NCI-H524 (cell line): ENCODE measurements around the gene RPS3A.
A peak's percentile ranks its signal among the peaks of the same experiment; 100 is the strongest.
"Not testable (repeated sequence)": the region's sequence is repeated elsewhere in the genome, so short reads cannot be mapped to it uniquely, and the experiment has no call there.

ENCODE experiments used
- DNase-seq, 2 experiments: peaks; one replicate each; lab custom pipeline; 2025; lab: John Stamatoyannopoulos, UW

RPS3A gene

DNA sequence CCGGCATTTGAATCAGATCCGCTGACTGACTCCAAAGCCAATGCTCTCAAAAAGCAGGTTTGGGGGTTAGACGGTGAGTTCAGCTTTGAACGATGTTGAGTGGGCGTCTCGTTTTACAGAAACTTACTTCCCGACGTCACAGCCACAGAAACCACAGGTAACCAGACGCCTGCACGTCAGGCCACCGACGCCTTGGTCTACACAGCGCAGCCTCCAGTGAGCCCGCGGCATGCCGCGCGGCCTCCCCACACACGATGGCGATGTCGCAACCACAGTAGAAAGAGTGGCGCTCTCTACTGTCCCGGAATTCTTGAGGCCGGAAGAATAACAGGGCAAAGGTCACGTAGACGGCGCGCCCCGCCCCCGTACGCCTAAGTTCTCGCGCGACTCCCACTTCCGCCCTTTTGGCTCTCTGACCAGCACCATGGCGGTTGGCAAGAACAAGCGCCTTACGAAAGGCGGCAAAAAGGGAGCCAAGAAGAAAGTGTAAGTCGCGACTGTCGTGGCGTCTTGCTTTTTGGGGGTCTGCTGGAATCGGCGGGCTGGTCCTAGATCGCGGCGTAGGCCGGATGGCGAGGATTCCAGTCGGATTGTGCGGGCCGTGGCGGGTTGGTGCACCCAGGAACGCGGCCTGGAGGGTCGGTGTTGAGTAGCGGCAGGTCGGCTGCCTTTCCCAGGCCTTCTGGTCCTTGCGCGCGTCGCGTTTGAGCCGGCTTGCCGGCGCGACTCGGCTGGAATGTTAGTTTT lies at the start of gene RPS3A:
RPS3A (plus strand) TSS at position 400 of the 747 bp plus-strand sequence; CDS start at position 425, 25 bp downstream.
- peak; percentile 77 to 87 for DNase-seq

DNA sequence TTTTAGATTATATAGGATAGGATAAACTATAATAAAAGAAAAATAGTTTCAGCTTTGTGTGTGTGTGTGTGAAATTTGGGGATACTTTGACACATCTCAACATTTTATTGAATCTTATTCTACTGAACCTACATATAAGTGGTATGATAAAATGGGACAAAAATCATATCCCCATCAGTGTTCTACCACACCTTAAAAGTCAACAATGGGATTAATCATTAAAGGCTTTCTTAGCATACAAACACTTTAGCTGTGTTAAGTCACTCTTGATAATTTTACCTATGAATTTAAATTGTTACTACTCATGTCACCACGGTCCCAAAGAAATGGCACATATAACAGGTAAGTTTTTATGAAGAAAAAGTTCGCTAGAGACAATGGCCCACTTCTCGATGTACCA lies 46.6 kb upstream of the RPS3A start:
- no peak for DNase-seq

DNA sequence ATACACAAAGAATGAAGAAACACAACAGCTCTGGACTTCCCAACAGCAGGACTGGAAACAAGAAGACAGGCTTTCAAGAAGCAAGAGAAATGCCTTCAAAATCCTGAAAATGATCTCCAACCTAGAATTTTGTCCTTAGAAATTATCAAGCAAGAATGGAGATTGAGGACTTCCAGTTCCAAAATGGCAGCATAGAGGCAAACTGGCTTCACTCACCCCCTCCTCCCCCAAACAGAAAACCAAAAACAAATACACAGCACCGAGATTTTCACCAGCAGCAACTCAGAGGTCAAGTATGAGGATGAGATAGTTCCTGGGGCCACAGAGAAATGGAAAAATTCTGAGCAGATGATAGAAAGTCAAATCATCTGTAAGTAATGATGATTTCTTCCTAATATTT lies 43.9 kb upstream of the RPS3A start:
- DNase-seq: no peak

DNA sequence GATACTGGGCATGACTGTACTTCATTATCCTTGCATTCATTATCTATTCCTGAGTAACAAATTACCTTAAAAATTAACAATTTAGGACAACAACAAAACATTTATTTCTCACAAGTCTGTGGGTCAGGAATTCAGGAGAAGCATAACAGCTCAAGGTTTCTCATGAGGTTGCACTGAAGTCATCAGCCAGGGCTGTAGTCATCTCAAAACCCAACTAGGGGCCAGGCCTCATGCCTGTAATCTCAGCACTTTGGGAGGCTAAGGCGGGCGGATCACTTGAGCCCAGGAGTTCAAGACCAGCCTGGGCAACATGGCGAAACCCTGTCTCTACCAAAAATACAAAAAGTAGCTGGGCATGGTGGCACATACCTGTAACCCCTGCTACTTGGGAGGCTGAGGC lies 36.3 kb upstream of the RPS3A start:
- not testable (repeated sequence) for DNase-seq

DNA sequence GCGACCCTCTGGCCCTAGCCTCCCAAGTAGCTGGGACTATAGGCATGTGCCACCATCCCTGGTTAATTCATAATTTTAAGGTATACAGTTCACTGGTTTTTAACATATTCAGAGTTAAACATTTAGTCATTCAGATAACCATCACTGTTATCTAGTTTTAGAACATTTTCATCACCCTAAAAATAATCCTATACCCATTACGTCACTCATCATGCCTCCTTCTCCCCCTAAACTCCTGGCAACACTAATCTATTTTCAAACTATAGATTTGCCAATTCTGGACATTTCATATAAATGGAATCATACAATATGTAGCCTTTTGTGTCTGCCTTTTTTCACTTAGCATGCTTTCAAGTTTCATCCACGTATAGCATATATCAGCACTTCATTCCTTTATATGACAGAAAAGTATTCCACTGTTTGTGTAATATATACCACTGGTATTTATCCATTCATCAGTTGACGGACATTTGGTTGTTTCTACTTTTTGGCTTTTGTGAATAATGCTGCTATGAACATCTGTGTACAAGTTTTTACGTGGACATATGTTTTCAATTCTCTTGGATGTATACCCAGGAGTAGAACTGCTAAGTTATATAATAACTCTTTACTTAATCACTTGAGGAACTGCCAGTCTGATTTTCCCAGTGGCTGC lies 32.0 kb upstream of the RPS3A start:
- no peak for DNase-seq

DNA sequence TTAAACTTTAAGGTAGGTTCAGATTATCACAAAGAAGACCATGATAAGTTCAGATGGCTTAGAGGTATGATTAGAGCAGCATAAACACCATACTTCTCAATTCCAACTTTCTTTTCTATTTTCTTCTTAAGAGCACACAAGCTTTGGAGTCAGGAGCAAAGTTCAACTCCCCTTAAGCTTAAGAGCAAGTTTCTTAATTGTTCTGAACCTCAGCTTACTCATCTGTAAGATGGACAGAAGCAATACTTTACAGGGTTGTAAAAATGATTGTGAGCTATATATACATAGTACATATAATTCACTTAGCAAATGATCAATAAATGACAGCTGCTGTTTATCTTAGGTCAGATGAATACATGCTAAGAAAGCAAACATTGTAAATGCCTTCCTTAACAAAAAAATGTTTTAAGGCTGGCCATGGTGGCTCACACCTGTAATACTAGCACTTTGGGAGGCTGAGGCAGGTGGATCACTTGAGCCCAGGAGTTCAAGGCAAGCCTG lies 25.0 kb upstream of the RPS3A start:
- no peak for DNase-seq

DNA sequence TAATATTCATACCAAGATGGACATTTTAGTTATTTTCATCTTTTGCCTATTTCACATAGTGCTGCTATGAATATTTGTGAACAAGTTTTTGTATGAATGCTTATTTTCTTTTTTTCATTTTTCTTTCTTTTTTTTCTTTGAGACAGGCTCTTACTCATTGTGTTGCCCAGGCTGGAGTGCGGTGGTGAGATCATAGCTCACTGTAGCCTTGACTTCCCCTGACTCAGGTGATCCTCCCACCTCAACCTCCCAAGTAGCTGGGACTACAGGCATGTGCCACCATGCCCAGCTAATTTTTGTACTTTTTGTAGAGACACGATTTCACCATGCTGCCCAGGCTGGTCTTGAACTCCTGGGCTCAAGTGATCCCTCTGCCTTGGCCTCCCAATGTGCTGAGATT lies 21.4 kb upstream of the RPS3A start:
- DNase-seq: not testable (repeated sequence)

DNA sequence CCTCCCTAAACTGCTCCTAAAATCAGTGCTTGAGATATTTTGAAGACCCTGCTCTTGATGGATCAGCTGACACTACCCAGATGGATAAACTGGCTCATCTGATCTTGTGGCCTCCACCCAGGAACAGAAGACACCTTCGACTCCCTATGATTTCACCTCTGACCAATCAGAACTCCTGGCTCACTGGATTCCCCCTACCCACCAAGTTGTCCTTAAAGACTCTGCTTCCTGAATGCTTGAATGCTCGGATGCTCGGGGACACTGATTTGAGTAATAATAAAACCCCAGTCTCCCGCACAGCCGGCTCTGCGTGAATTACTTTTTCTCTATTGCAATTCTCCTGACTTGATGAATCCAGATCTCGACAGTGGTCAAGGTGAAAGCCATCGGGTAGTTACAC lies 12.0 kb upstream of the RPS3A start:
- no peak for DNase-seq

DNA sequence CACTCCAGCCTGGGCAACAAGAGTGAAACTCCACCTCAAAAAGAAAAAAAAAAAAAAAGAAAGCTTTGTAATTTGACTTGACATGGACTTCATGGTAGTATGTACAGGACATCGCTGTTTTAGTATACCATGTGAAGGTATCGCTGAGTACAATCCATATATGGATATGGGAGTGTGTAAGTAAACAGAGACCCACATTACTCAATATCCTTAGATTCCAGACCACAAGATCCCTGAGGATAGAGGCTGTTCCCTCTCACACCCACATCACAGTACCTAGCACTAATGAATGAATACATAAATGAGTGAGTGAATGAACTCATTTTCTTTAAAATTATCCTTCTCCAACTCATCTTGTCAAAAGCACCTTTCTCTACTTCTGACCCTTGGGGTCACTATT lies 8.4 kb upstream of the RPS3A start:
- no peak for DNase-seq

DNA sequence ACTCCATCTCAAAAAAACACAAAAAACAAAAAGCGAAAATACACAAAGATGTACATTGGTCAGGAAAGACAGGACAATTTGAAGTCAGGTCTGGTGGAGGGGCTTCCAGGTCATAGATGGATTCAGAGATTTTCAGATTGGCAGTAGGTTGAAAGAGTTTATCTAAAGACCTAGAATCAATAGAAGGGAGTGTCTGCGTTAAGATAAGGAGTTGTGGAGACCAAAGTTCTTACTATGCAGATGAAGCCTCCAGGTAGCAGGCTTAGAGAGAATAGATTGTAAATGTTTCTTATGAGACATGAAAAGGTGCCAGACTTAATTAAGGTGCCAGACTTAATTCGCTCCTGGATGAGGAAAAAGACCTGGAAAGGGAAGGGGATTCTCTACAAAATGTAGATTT lies 6.9 kb upstream of the RPS3A start:
- DNase-seq: no peak

DNA sequence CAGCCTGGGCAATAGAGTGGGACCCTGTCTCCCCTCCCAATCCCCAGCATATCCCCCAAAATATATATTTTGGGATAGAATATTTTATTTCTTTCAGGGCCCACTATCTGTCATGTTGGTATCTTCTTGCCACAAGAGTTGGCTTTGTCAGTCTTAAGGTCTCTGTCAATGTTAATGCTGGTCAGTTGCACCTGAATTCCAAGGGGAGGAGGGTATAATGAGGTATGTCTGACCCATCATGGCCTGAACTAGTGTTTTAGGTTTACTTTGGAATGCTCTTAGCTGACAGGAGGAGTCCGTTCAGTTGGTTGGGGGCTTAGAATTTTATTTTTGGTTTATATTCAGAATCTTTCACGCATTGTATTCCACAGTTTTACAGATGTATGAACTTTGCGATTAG lies 6.2 kb upstream of the RPS3A start:
- no peak for DNase-seq

DNA sequence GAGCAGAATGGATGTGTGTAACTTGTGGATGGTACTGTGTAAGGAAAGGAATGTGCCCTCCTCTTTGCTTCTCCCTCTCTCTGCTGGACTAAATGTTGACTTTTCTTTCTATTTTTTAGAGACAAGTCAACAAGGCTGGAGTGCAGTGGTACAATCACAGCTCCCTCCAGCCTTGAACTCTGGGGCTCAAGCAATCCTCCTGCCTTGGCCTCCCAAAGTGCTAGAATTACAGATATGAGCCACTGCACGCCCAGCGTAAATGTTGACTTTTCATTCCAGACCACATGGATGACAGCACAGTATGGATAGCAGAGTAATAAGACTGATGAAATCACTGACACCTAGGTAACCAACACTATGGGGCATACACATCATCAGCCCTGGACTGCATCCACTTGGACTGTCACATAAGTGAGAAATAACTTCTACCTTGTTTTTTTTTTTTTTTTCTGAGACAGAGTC lies 5.1 kb upstream of the RPS3A start:
- DNase-seq: no peak

DNA sequence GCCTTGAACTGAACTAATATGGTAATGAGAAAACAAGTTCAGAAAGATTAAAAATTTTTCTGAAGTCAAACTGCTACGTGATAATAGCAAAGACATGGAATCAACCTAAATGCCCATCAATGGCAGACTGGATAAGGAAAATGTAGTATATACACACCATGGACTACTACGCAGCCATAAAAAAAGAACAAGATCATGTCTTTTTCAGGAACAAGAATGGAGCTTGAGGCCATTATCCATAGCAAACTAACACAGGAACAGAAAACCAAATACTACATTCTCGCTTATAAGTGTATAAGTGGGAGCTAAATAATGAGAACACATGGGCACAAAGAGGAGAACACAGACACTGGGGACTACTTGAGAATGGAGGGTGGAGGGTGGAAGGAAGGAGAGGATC lies 4.3 kb upstream of the RPS3A start:
- DNase-seq: no peak

DNA sequence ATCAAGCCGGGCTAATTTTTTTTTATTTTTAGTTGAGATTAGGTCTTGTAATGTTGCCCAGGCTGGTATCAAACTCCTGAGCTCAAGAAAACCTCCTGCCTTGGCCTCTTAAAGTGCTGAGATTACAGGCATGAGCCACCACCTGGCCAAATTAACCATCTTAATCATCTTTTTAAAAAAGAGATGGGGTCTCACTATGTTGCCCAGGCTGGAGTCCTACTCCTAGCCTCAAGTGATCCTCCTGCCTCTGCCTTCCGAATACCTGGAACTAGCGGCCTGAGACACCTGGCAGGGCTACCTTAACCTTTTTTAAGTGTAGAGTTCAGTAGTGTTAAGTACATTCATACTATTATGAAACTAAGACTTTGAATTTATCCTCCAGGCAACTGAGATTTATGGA lies 1.7 kb upstream of the RPS3A start:
- DNase-seq: no peak

DNA sequence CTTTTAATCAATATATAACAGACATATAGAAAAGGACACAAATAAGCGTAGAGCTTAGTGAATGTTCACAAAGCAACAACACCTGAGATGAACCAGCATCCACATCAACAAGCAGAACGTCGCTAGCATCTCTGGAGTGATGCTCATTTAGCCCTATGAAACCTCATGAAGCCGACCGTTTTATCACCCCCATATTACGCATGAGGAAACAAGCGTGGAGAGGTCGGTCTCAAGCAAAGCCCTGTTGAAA lies 524 bp upstream of the RPS3A start:
- no peak for DNase-seq

DNA sequence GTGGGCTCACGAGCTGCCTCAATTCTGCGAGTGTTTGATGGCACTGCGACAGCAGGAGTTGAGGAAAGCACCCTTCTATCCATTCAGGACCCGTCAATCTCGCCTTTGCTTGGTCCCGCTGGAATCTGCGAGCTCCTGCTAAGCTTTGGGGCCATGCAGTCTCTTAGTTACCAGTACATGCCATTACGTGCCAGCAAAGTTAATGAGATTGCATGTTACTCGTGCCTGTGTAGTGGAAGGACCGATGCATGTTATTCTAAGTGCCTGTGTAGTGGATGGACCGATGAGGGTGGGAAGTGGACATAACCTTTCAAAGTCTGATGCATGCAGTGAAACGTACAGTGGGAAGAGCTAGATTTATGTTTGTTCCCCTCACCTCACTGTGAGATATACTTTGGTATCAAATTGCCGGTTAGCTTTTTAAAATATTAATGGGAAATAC lies 569 bp downstream of the RPS3A start:
- DNase-seq: no peak

DNA sequence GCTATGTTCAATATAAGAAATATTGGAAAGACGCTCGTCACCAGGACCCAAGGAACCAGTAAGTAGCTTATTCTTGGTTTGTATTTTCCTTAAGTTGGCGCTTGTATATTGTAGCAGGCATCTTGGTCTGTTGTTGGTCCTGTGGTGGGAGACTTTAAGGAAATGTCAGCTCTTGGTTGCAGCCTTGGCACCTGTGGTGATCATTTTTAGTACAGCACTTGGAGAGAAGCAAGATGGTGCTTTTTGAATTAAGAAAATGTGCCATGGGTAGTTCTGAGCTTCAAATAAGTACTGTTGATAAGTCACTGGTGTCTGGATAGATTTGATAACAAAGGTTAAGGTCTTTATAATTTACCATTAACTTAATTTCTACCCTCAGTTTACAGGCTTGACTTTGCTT lies 1.1 kb downstream of the RPS3A start:
- no peak for DNase-seq

DNA sequence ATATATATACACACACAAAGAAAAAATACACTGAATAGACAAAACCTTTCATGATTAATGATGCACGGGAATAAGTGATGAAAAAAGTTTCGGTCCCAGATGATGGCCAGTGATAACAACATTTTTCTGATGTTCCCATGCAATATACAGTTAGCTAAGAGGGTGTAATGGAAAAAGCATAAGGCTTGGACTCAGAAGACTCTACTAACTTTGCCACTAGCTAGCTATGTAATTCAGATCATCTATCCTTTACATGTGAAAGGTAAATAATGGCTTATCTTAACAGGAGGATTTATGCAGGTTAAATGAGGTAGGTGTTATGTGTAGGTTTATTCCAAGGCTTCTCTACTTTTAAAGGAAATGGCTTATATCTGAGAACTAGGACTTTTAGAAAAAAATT lies 4.3 kb downstream of the RPS3A start:
- no peak for DNase-seq

DNA sequence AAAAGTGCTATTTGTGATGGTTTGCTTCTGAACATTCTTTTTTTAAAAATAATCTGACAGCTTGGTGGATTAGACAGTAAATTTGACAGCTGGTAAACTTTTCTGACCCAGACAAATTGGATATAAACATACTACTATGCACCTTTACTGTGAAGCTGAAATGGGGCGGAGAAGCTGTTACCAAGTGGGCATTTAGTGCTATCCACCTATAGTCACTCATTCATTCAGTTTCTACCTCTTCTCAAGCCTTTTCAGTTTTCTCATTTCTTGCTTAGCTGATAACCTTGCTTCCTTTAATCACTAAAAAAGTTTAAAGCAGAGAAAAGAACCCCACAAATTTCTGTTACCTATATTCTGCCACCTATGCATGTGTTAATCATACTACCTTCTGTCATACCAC lies 5.2 kb downstream of the RPS3A start:
- DNase-seq: no peak

DNA sequence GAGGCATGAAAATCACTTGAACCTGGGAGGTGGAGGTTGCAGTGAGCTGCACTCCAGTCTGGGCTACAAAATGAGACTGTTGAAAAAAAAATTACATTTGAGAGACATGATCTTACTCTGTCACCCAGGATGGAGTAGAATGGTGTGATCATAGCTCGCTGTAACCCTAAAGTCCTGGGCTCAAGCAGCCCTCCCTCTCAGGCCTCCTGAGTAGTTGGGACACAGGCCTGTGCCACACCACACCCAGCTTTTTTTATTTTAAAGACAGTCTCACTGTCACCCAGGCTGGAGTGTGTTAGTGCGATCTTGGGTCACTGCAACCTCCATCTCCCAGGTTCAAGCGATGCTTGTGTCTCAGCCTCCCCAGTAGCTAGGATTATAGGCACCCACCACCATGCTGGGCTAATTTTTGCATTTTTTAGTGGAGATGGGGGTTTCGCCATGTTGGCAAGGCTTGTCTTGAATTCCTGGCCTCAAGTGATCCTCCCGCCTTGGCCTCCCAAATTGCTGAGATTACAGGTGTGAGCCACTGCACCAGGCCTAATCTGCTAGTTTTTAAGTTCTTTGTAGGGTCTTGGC lies 6.1 kb downstream of the RPS3A start:
- no peak for DNase-seq

DNA sequence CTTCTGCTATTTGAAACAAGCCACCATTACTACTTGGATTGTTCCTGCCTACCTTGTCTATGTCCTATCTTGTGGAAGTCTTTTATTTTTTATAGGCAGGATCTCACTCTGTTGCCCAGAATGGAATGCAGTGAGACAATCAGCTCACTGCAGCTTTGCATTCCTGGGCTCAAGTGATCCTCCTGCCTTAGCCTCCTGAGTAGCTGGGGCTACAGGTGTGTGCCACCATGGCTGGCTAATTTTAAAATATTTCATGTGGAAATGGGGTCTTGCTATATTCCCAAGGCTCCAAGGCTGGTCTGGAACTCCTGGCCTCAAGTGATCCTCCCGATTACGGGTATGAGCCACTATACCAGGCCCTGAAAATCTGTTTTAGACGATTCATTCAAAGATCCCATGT lies 7.6 kb downstream of the RPS3A start:
- no peak for DNase-seq

DNA sequence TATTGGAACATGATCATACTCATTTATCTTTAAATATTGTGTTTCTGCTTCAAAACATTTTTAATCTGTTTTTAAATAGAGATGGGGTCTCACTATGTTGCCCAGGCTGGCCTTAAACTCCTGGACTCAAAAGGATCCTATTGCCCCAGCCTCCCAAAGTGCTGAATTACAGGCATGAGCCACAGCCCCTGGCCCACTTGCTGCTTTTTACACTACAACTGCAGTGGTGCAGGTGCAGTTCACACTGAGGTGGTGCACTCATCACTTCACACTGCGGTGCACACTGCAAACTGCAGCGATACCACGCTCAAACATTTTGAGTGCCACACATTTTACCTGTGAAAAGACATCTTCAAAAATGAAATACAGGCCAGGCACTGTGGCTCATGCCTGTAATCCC lies 10.8 kb downstream of the RPS3A start:
- DNase-seq: no peak

DNA sequence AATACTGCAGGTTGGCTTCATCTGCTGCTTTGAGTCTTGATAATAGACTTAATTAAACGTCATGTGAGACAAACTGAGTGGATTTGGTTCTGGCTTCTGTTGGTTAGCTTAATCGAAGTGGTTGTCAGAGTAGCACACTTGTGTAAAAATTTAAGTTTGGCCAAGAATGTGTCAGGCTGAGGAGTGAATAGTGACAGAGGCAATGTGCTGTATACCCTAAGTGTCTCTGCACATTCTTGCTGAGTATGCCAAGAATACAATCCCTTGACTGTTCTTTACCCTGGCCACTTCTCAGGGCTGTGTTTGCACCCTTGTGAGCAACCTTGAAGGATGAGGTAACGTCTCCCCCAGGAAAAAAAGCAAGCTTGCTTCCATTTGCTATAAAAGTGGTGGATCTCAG lies 14.9 kb downstream of the RPS3A start:
- DNase-seq: no peak

DNA sequence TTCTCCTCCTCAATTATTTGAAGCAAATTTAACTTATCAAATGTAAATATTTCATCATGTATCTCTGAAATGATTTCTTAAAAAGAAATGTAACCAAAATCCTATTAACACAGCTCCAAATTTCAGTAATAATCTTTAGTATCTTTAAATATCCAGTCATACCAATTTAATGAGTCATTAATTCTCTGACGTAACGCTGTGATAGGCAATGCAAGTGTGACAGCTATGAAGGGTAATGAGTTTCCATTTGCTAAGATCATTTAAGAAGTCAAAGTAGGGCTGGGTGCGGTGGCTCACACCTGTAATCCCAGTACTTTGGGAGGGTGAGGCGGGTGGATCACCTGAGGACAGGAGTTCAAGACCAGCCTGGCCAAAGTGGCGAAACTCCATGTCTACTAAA lies 15.6 kb downstream of the RPS3A start:
- no peak for DNase-seq
